GM12892 (cell line): ENCODE measurements around the gene IL19.
"Not testable (repeated sequence)": the region's sequence is repeated elsewhere in the genome, so short reads cannot be mapped to it uniquely, and the experiment has no call there.

ENCODE experiments used
- DNase-seq: peaks from one replicate; pipeline ENCODE4 v3.0.0; 2011; ENCODE audit not compliant: insufficient read length
- FAIRE-seq: peaks from 2 replicates; lab custom pipeline; 2011; peaks lifted over from hg19 to GRCh38; lab: Jason Lieb, UNC
- POLR2A ChIP-seq: IDR thresholded peaks from 2 replicates; pipeline ENCODE4 v1.6.1; 2011; ENCODE audit warnings: low read depth, low read length, control low read depth
- POLR2AphosphoS5 ChIP-seq: IDR thresholded peaks from 2 replicates; pipeline ENCODE4 v1.6.1; 2011; ENCODE audit warnings: low read depth, low read length, control low read depth
- TAF1 ChIP-seq: IDR thresholded peaks from 2 replicates; pipeline ENCODE4 v1.6.1; 2011; ENCODE audit warnings: low read depth, mild to moderate bottlenecking, control low read depth, low read length, borderline replicate concordance

Gene IL19

GRCh38 chr1:206766251-206766856 lies 4.2 kb upstream of the IL19 start:
- FAIRE-seq (peak; percentile 94), DNase-seq (no peak)
- TF ChIP-seq POLR2AphosphoS5 (no peak), TAF1 (no peak), POLR2A (no peak)

- no peak for DNase-seq
- TF ChIP-seq POLR2AphosphoS5 (no peak), POLR2A (no peak), TAF1 (no peak)
- FAIRE-seq: peak; percentile 60
Observed at GRCh38 chr1:206768472-206769303, 1.9 kb upstream of the IL19 start.

GRCh38 chr1:206769304-206769731 lies 1.3 kb upstream of the IL19 start:
- peak; percentile 97 for FAIRE-seq
- TF ChIP-seq POLR2AphosphoS5 (no peak), POLR2A (no peak), TAF1 (no peak)
- peak; percentile 57 for DNase-seq

- DNase-seq: no peak
- FAIRE-seq: no peak
- TF ChIP-seq TAF1: no peak
- no peak for TF ChIP-seq POLR2A
- TF ChIP-seq POLR2AphosphoS5: no peak
Observed at GRCh38 chr1:206771338-206771692, 742 bp downstream of the IL19 start.

- FAIRE-seq: peak; percentile 27
- DNase-seq: no peak
- no peak for TF ChIP-seq TAF1
- TF ChIP-seq POLR2A: no peak
- no peak for TF ChIP-seq POLR2AphosphoS5
Observed at GRCh38 chr1:206772243-206772937, 1.8 kb downstream of the IL19 start, which contains the start of gene IL10. TSS of gene IL10 (minus strand) at chr1:206772494. CDS start at chr1:206772435, 59 bp downstream.

GRCh38 chr1:206774093-206774492 lies 3.5 kb downstream of the IL19 start:
- no peak for TF ChIP-seq TAF1
- no peak for TF ChIP-seq POLR2AphosphoS5
- TF ChIP-seq POLR2A: no peak
- FAIRE-seq: peak; percentile 51
- DNase-seq: no peak

GRCh38 chr1:206776229-206776628 lies 5.7 kb downstream of the IL19 start:
- no peak for TF ChIP-seq POLR2A
- TF ChIP-seq POLR2AphosphoS5: no peak
- no peak for TF ChIP-seq TAF1
- FAIRE-seq (no peak), DNase-seq (no peak)

GRCh38 chr1:206778031-206778430 lies 7.5 kb downstream of the IL19 start:
- DNase-seq (no peak), FAIRE-seq (no peak)
- no peak for TF ChIP-seq POLR2A
- TF ChIP-seq POLR2AphosphoS5: no peak
- TF ChIP-seq TAF1: no peak

- FAIRE-seq, DNase-seq: not testable (repeated sequence)
Observed at GRCh38 chr1:206778911-206779310, 8.3 kb downstream of the IL19 start.

- TF ChIP-seq TAF1: no peak
- no peak for TF ChIP-seq POLR2A
- no peak for TF ChIP-seq POLR2AphosphoS5
- no peak for FAIRE-seq
Observed at GRCh38 chr1:206779638-206780037, 9.1 kb downstream of the IL19 start.

GRCh38 chr1:206782448-206782847 lies 11.9 kb downstream of the IL19 start:
- TF ChIP-seq POLR2A (no peak), TAF1 (0 out of 2 replicates have a peak, but pooled peaks have one; percentile 18), POLR2AphosphoS5 (no peak)
- DNase-seq (peak; percentile 41), FAIRE-seq (peak; percentile 73)

More at GRCh38 chr1:206779638-206780037, 9.1 kb downstream of the IL19 start:
- no peak for DNase-seq
